NCI-H2081 treated with DMSO at 0.1 percent for 48 hours (cell line): Measurements from ENCODE around the gene HPS6.
"Not testable (repeated sequence)": the region's sequence is repeated elsewhere in the genome, so short reads cannot be mapped to it uniquely, and the experiment has no call there.

Experiments used
- DNase-seq: peaks from one replicate; lab custom pipeline; 2025; lab: John Stamatoyannopoulos, UW

The HPS6 gene

DNA sequence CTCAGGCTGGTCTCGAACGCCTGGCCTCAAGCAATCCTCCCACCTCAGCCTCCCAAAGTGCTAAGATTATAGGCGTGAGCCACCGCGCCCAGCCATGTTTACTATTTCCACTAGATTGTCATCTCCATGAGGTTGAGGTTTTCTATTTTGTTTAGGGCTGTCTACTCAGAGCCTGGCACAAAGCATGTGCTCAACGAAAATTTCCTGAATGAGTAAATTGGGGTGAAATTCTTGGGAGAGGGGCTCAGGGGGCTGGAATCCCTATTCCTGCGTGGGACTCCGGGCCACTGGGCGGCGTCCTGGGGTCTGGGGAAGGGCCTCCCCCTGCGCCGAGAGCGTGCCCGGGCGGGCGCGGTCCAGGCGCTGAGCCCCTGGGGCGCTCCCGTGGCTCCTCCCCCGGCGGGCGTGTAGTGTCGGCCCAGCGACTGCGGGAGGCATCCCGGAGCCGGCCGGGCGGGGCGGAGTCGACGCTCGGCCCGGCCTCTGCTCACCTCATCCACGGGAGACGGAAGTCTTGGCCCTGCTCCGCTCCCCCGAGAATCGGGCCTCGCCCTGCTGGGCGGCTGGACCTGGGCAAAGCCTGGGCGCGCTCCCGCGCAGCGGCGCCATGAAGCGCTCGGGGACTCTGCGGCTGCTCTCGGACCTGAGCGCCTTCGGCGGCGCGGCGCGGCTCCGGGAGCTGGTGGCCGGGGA lies at the start of gene HPS6:
Gene HPS6, plus strand, starts transcription at position 482 of the 693 bp plus-strand sequence. Its CDS starts 126 bp downstream, at position 608.
- peak; percentile 37 for DNase-seq

DNA sequence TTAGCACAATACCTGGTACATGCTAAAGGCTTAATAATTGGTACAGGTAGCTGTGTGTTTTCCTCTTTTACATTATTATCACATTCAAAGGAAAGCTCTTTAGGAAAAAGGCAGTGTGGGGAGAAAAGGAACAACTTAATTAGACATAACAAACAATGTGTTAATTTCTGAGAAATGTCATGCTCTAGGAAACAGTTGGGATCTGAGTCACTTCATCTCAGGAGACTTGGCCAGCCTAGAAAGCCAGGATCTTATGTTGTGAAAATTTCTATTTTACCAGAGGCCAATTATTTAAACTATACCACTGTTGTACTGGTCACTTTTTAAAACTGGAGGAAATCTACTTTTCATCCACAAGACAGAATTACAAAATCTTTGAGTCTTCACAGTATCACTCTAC lies 48.7 kb upstream of the HPS6 start:
- no peak for DNase-seq

DNA sequence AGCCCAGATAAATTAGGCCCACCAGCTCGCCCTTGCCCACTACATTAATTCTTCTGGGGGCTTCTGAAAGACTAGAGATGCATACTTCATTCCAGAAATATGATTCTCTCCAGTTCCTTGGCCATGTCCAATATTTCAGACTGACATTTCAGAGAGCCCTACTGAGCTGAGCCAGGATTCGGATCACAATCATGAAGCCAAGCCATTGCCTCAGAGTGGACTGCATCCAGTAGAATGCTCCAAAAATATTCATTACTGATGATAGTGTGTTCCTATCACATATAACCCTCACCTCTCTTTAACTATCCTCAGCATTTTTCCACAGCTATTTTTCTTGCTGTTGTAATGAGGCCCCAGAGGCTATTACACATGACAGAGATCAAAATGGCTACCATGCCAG lies 47.9 kb upstream of the HPS6 start:
- no peak for DNase-seq

DNA sequence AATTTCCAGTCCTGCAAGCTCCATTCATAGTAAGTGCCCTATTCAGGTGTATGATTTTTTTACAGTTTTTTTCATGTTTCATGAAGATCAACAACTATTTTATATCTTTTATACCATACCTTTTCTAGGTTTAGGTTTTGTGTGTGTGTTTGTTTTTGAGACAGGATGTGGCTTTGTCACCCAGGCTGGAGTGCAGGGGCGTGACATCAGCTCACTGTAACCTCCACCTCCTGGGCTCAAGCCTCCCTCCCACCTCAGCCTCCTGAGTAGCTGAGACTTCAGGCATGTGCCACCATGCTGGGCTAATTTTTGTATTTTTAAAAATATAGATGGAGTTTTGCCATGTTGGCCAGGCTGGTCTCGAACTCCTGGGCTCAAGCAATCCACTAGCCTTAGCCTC lies 44.2 kb upstream of the HPS6 start:
- no peak for DNase-seq

DNA sequence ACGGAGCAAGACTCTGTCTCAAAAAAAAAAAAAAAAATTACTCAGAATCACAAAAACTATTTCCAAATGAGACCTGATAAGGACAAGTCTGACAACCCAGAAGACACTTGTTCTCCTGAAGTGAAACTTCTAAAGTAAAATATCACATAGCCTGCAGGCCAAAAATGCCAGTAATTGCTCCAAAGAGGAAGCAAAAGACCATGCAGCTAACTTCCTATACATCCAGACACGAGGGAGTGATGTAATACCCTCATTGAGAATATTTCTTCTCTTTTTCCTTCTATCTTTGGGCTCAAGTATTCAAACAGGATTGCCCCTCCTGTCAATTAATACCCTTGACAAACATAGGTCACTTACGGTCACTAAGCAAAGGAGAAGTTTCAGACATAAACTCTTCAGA lies 40.4 kb upstream of the HPS6 start:
- no peak for DNase-seq

DNA sequence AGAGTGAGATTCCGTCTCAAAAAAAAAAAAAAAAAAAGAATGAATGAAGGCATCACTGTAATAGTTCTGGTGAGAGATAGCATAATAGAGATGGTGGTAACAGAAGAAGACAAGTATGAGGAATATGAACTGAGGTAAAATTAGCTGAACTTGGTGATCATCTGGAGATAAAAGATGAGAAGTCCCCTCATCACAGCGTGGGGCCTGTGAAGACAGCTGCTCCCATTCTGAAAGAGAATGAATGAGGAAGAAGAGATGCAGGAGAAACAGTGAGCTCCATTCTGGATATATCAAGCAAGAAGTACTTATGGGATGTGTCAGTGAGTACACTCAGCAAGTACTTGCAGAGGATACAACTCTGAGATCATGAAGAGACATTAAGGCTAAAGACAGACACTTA lies 37.9 kb upstream of the HPS6 start:
- no peak for DNase-seq

DNA sequence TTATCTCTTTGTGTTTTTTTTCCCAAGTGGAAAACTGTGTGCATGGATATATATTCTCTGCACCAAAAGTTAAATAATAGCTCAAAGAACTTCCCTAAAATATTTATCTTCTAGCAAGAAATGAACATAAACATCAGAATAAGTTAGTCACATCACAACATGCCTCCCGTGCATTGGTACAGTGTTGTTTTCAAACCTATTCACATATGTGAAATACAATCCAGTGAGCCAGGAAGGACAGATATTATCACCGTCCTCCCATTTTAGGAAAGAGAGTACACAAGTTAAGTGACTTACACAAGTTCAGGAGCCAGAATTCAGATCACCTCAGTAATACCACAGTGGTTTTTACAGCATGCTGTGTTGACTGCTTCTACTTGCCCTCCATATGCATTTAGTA lies 31.4 kb upstream of the HPS6 start:
- DNase-seq: no peak

DNA sequence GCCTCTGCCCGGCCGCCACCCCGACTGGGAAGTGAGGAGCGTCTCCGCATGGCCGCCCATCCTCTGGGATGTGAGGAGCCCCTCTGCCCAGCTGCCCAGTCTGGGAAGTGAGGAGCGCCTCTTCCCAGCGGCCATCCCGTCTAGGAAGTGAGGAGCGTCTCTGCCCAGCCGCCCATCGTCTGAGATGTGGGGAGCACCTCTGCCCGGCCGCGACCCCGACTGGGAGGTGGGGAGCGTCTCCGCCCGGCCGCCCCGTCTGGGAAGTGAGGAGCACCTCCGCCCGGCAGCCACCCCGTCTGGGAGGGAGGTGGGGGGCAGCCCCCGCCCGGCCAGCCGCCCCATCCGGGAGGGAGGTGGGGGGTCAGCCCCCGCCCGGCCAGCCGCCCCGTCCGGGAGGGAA lies 29.3 kb upstream of the HPS6 start:
- DNase-seq: not testable (repeated sequence)

DNA sequence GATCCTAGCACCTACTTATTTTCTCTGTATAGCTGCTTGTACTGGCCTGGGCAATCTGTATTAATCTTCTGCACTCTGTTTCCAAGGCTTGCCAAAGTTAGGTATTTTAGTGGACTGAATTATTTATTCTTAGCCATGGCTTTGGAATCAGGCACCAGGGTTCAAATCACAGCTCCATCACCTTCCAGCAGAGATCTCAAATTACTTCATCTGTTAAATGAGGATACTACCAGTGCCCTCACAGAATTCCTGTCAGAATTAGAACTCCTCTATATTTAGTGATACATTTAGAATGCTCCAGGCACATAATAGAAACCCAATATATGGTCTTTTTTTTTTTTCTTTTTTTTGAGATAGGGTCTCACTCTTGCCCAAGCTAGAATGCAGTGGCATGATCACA lies 26.7 kb upstream of the HPS6 start:
- no peak for DNase-seq

DNA sequence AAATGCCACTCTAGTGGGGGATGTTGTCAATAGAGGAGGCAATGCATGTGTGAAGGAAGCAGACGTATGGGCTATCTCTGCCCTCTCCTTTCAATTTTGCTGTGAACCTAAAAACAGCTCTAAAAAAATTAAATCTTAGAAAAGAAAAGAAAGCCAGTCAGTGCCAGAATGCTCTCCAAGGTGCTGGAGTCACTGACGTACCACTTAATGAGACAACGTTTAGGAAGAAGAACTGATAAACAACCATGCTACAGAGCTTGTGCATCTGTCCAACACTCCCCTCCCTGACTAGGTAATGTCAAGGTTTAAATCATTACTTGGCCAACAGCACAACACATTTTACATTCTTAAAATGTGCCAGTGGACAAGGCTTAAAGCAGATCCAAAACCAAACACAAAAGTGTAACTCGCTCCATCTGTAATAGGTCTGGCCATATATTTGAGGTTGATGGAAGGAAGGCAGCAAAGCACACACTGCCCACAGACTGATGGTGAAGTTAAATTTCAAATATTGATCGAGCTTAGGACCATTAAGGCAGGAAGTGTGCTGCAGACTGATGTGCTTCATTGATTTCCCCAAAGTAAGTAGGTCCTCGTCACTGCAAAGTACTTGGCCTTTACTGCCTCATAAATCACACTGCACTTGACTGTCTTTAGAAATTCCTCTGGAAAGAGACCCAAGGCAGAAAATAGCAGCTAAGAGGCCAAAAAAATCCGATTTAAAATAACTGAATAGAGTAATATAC lies 24.7 kb upstream of the HPS6 start:
- DNase-seq: no peak

DNA sequence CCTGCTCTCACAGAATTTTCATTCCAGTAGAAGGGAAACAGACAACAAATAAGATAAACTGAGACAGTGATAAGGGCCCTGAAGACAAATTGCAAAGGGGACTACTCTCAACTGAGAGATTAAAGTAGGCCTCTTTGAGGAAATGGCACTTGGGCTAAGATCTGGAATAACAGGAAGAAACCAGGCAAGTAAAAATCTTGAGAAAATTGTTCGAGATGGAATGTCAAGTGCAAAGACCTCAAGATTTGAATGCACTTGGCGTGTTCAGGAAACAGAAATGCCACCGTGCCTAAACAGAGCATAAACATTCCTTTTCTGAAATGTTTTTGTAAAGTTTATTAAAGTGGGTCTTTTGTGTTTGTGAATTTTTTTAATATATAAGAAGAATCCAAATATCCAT lies 19.9 kb upstream of the HPS6 start:
- no peak for DNase-seq

DNA sequence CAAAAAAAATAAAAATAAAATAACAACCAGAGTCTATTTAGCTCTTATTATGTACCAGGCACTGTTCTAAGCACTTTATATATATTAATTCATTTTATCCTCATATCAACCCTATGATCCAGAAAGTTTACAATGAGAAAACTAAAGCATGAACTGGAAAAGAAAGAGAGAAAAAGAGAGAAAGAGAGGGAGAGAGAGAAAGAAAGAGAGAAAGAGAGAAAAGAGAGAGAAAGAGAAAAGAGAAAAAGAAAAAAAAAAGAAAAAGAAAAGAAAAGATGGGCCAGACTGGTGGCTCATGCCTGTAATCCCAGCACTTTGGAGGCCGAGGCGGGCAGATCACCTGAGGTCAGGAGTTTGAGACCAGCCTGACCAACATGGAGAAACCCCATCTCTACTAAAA lies 19.1 kb upstream of the HPS6 start:
- DNase-seq: no peak

DNA sequence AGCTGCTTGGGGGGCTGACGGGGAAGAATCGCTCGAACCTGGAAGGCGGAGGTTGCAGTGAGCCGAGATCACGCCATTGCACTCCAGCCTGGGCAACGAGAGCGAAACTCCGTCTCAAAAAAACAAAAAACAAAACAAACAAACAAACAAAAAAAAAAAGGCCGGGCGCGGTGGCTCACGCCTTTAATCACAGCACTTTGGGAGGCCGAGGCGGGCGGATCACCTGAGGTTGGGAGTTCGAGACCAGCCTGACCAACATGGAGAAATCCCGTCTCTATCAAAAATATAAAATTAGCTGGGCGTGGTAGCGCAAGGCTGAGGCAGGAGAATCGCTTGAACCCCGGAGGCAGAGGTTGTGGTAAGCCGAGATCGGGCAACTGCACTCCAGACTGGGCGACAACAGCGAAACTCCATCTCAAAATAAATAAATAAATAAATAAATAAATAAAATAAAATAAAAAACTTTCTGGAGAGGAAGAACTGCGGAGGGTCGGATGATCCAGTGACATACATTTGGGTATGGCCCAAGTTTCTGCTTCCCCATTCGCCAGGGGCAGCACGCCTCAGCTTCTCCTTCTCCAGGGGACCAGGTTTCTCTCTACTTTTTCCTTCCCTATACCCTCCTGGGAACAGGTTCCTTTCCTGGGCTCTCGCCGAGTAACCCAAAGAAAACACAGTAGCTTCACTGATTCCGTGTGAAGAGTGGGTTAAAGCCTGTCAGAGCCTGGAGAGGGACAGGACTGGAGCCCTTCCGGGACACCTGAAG lies 10.1 kb upstream of the HPS6 start:
- not testable (repeated sequence) for DNase-seq

DNA sequence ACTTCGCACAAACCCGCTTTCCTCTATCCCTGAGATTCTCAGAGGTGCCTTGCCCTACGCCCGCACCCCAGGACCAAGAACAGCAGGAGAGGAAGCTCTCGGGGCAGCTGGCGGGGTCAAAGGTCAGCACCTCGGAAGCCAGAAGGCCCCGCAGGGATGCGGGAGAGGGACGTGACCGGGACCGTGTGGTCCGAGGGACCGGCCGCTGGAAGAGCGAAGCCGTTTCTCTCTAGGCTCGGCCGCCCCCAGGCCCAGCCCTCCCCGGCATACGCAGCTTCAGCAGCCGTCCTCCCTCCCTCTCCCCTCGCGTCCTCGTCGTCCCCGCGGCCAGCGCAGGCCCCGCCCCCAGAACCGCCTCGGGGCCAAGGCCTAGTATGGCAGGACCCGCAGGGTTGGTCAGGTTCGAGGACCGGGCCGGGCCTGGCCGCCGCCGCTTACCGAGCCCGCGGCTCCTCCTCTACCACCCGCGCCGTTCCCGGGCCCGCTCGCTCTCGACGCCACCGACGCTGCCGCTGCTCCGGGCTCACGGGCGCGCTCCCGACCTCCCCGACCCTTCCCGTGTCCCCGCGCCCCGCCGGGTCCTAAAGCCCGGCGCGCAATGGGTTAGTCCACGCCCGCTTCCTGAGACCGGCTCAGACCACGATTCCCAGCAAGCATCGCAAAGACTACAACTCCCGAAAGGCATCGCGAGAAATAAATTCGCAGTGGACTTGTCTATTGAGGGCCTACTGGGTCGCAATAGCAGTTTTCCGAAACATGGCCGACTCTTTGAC lies 9.3 kb upstream of the HPS6 start, which contains the start of gene ARMH3:
Gene ARMH3, minus strand, starts transcription at position 527 of the 773 bp plus-strand sequence. CDS start 16,059 bp downstream, outside the sequence.
- peak; percentile 74 for DNase-seq

DNA sequence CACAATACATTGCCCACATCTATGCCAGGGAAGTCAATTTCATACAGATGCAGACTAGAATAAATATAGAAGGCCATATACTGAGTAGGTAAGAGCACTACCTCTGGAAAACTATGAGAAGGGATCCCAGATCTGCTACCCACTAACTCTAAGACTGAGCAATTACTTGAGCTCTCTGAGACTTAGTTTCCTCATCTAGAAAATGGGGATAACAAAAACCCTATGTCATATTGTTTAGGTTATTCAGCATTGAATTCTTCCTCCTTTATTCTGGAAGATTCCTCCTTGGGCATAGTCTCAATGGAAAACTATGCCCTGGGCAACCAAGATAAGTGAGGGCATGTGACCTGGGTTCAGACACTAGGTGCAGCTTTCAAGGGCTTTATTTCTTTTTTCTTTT lies 5.2 kb upstream of the HPS6 start:
- no peak for DNase-seq

DNA sequence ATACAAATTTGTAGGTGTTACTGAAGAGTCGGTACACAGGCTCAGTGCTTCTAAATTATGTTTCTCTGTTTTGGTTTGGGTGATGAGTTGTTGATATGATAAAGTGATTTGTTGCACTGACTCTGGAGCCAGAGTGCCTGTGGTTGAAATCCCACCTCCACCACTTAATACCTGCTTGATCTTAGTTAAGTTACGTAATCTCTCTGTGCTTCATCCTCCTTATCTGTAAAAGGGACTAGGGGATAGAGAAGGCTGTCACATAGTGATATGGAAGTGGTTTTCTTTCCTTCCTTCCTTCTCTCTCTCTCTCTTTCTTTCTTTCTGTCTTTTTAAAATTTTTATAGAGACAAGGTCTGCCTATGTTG lies 664 bp upstream of the HPS6 start:
- no peak for DNase-seq

DNA sequence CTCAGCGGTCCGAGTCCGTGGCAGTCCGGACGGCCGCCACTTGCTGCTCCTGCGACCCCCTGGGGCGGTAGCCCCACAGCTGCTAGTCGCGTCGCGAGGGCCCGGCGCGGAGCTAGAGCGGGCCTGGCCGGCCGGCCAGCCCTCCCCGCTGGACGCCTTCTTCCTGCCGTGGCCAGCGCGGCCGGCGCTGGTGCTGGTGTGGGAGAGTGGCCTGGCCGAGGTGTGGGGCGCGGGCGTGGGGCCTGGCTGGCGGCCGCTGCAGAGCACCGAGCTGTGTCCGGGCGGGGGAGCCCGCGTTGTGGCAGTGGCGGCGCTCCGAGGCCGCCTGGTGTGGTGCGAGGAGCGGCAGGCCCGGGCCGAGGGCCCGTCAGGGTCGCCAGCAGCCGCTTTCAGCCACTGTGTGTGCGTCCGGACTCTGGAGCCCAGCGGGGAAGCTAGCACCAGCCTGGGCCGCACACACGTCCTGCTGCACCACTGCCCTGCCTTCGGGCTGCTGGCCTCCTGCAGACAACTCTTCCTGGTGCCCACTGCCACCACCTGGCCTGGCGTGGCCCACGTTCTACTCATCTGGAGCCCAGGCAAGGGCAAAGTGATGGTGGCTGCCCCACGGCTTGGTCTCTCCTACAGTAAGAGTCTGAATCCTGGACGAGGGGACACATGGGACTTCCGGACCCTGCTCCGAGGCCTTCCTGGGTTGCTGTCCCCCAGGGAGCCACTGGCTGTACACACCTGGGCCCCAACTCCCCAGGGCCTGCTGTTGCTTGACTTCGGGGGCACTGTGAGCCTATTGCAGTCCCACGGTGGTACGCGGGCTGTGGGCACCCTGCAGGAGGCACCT lies 631 bp downstream of the HPS6 start:
- no peak for DNase-seq

DNA sequence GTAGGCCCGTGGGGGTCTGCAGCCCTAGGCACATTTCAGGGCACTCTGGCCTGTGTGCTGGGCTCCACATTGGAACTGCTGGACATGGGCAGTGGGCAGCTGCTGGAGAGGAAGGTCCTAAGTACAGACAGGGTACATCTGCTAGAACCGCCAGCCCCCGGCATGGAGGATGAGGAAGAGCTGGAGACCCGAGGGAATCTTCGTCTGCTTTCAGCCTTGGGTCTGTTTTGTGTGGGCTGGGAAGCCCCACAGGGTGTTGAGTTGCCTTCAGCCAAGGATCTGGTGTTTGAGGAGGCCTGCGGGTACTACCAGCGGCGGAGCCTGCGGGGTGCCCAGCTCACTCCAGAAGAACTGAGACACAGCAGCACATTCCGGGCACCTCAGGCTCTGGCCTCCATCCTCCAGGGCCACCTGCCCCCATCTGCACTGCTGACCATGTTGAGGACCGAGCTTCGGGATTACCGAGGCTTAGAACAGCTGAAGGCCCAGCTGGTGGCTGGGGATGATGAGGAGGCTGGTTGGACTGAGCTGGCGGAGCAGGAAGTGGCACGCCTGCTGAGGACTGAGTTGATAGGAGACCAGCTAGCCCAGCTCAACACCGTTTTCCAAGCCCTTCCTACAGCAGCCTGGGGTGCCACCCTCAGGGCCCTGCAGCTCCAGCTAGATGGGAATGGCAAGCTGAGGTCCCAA lies 1.4 kb downstream of the HPS6 start:
- DNase-seq: no peak

DNA sequence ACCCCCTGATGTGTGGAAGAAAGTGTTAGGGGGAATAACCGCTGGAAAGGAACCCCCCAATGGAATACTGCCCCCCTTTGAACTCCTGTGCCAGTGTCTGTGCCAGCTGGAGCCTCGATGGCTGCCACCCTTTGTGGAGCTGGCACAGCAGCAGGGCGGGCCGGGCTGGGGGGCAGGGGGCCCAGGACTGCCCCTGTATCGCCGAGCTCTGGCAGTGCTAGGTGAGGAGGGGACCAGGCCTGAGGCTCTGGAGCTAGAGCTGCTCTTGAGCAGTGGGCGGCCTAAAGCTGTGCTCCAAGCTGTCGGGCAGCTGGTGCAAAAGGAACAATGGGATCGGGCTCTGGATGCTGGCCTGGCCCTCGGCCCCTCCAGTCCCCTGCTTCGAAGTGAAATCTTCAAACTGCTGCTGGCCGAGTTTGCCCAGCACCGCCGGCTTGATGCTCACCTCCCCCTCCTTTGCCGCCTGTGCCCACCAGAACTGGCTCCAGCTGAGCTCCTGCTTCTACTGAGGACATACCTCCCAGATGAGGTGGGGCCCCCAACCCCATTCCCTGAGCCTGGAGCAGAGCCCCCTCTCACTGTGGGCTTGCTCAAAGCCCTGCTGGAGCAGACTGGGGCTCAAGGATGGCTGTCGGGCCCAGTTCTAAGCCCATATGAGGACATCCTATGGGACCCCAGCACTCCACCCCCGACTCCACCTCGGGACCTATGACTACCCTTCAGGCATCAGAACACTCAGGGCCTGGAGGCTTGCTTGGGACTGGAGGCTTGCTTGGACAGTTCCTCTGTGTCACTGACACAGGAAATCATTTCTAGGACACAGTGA lies 2.2 kb downstream of the HPS6 start:
- no peak for DNase-seq

DNA sequence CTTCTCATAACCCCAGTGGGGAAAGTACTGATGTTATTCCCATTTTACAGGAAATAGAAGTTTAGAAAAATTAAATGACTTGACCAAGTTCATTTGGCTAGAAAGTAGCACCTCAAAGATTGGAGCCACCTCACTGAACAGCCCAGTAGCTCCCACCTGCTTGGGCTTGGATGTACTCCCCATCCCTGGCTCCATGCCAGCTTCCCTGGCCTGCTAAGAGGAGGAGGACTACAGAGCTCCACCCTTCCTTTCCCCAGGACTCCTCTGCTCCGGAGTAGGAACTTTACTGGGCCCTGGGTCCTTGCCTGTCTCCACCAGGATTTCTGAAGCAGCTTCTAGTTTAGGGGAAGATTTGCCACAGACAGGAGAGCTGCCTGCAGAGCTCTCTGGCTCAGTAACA lies 3.1 kb downstream of the HPS6 start:
- no peak for DNase-seq
